GM21447 (cell line): ENCODE results near the gene IGSF23.
"Not testable (repeated sequence)": the region's sequence is repeated elsewhere in the genome, so short reads cannot be mapped to it uniquely, and the experiment has no call there.

Source experiments
- ATAC-seq: cut with Tn5 transposase; IDR thresholded peaks from one replicate; pipeline ENCODE4 v1.9.1; 2021; ENCODE audit not compliant: unreplicated experiment

The IGSF23 gene

GRCh38 chr19:44611812-44612295 lies 1.5 kb upstream of the IGSF23 start:
- no peak for ATAC-seq

- ATAC-seq: no peak
Measured at GRCh38 chr19:44614313-44614712, 950 bp downstream of the IGSF23 start.

DNA sequence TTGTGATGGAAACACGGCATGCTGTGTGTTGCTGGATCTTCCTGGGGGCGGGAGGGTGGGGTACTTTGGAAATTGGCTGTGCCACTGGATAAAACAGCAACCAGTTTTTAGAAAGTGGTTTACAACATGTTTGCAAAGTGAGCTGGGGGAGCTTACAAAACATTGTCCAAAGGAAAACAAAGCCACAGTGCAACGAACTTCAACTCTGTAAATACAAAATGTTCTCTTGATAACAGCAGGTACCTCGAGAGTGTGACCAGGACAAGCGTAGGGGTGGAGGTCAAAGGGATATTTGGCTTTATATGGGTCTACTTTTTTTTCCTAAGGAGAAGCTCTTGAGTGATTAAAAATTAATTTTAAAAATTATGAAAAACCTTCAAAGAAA lies 2.5 kb downstream of the IGSF23 start:
- no peak for ATAC-seq

GRCh38 chr19:44617110-44617880 lies 3.9 kb downstream of the IGSF23 start:
- ATAC-seq: no peak

DNA sequence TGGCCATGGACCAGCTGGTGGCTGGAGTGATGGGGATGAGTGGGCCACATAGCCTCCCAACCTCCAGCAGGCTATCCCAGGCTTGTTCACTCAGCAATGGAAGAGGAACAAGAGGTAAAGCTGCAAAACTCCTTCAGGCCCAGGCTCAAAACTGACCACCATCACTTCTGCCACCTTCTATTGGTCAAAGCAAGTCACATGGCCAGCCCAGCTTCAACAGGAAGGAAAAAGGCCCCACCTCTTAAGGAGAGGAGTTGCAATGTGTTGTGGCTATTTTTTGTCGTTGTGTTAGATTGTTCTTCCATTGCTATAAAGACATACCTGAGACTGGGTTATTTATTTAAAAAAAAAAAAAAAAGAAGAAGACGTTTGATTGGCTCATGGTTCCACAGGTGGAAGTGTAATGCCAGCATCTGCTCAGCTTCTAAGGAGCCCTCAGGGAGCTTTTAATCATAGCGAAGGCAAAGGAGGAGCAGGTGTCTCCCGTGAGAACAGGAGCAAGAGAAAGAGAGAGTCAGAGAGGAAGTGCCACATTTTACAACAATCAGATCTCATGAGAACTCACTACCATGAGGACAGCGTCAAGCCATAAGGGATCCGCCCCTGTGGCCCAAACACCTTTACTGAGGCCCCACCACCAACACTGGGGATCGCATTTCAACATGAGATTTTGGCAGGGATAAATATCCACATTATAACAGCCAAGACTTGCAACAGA lies 5.4 kb downstream of the IGSF23 start:
- ATAC-seq: no peak

- ATAC-seq: no peak
Measured at GRCh38 chr19:44620667-44621066, 7.3 kb downstream of the IGSF23 start.

DNA sequence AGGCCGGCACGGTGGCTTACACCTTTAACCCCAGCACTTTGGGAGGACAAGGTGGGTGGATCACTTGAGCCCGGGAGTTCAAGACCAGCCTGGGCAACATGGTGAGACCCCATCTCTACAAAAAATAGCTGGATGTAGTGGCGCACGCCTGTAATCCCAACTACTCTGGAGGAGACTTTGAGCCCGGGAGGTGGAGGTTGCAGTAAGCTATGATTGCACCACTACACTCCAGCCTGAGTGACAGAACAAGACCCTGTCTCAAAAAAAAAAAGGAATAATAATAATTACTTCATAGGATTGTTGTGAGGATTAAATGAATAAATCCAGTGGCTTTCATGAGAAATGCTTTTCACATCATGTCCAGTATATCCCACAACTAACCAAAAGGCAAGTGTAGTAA lies 8.0 kb downstream of the IGSF23 start:
- ATAC-seq: no peak

DNA sequence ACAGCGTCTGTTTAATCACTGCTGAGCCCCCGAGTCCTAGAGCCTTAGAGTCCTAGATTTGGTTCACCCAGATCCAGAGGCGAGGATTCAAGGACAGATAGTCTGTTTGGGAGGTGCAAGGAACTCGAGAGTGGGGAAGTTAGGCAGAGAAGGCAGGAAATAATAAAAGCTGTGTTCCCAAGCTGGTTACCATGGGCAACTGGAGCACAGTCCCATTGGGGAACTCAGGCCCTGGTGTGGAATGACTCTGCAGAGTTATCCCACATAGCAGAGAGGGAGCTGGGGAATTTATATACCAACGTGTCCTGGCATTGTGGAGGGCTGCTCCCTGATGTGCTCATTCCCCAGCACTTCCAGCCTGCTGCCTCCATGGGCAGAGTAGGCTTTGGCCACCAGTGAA lies 9.7 kb downstream of the IGSF23 start:
- no peak for ATAC-seq

- ATAC-seq: no peak
Measured at GRCh38 chr19:44623626-44624025, 10.3 kb downstream of the IGSF23 start.

DNA sequence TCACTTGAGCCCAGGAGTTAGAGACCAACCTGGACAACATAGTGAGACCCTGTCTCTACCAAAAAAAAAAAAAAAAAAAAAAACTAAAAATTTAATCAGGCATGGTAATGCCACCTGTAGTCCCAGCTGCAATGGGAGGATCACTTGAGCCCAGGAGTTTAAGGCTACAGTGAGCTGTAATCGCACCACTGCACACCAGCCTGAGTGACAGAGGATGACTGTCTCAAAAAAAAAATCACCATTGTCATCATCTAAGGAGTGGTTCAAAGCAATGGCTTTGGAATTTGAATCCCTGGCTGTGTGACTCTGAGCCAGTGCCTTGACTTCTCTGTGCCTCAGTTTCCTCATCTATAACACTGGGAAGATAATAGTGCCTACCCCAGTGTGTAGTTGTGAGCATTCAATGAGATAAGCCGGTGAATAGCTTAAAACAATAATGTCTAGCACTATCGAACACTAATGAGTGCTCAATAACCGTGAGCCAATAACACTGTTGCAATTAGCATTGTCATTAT lies 11.5 kb downstream of the IGSF23 start:
- ATAC-seq: no peak

DNA sequence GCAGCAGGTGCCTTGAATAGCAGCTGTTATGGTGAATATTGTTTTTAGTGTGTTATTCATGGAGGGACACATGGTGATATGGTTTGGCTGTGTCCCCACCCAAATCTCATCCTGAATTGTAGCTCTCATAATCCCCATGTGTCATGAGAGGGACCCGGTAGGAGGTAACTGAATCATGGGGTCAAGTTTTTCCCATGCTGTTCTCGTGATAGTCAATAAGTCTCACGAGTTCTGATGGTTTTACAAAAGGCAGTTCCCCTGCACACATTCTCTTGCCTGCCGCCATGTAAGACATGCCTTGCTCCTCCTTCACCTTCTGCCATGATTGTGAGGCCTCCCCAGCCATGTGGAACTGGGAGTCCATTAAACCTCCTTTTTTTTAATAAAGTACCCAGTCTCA lies 12.3 kb downstream of the IGSF23 start:
- ATAC-seq: not testable (repeated sequence)

- no peak for ATAC-seq
Measured at GRCh38 chr19:44626048-44626624, 12.8 kb downstream of the IGSF23 start.

DNA sequence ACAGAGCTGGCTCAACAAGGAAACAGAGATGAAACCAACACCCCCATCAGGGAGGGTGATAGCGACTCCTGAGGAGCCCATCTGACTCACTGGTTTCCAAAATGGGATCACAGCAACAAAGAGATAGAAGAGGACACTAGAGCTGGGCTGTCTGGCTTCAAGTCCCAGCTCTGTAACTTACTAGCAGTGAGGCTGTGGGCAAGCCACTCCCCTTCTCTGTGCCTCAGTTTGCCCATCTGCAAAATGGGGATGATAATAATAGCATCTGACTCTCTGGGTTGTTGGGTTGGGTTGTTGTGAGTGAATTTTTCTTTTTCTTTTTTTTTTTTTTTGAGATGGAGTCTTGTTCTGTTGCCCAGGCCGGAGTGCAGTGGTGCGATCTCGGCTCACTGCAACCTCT lies 14.3 kb downstream of the IGSF23 start:
- no peak for ATAC-seq

GRCh38 chr19:44628793-44629192 lies 15.4 kb downstream of the IGSF23 start:
- no peak for ATAC-seq

DNA sequence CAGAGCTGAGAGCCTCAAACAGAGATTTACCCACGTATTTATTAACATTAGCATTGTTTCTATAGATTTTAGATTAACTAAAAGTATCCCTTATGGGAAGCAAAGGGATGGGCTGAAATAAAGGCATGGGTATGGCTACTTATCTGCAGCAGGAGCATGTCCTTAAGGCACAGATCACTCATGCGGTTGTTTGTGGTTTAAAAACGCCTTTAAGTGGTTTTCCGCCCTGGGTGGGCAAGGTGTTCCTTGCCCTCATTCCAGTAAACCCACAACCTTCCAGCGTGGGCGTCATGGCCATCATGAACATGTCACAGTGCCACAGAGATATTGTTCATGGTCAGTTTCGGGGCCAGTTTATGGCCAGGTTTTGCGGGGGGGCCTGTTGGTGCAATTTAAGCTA lies 18.2 kb downstream of the IGSF23 start:
- ATAC-seq: not testable (repeated sequence)

DNA sequence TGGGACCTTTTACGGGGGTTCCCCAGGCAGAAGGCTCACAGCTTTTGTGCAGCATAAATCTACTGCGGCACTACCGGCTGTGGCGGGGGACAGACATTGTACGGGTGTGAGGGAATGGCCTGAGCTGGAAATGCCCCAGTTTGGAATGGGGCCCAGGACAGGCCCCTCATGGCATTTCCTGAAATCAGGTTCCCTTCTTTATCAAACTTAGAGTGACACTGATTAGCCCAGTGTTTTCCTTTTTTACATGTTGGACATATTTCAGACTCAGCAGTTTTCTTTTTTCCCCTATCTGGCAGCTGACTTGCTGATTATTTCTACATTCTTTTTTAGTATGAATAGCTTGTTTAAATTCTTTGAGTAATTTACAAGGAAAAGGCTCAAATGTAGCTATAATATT lies 20.7 kb downstream of the IGSF23 start:
- not testable (repeated sequence) for ATAC-seq

DNA sequence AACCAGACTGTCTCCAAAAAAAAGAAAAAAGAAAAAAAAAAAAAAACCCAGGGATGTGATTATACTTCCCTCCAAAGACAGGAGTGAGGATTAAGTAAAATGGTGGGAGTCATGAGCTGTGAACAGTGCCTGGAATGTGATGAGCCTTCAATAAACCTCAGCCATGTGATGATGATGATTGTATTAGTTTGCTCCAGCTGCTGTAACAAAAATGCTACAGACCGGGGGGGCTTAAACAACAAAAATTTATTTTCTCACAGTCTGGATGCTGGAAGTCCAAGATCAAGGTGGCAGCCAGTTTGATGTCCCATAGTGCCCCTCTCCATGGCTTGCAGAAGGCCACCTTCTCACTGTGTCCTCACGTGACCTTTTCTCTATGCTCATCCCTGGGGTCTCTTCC lies 21.4 kb downstream of the IGSF23 start:
- no peak for ATAC-seq

- no peak for ATAC-seq
Measured at GRCh38 chr19:44635581-44636438, 22.4 kb downstream of the IGSF23 start.

DNA sequence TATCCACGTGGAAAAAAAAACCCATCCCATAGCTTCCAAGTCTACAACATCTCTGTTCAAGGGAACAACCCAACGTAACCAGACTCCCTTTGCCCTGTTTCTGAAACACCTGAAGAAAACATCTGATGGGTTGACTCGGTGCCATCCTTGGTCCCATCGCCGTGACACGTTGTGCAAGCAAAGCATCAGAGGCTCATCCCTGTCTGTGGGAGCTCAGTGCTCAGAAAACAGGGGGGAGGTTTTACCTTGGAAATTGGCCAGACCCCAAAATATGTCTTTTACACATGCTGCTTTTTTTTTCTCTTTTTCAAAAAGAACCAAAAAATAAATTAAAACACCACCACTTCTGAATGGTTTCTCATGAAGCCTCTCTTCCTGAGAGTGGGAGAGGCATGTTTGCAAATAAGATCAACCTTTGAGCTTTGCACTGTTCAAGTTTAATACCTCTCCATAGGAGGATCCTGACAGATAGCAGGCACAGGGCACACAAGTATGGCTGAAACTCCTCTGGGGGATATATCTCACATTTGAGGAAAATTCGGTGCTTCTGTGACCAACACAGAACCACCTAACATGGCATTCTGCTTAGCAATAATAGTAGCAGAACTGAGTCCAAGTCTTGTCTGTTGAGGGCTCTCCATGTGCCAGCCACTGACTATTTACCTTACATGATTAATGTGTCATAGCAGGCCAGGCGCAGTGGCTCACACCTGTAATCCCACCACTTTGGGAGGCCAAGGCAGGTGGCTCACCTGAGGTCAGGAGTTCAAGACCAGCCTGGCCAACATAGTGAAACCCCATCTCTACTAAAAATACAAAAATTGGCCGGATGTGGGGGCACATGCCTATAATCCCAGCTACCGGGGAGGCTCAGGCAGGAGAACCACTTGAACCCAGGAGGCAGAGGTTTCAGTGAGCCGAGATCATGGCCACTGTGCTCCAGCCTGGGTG lies 23.4 kb downstream of the IGSF23 start:
- ATAC-seq: no peak

GRCh38 chr19:44637390-44637764 lies 24.0 kb downstream of the IGSF23 start:
- ATAC-seq: no peak
